ENCODE measurements around the gene KLHL42.

DNA sequence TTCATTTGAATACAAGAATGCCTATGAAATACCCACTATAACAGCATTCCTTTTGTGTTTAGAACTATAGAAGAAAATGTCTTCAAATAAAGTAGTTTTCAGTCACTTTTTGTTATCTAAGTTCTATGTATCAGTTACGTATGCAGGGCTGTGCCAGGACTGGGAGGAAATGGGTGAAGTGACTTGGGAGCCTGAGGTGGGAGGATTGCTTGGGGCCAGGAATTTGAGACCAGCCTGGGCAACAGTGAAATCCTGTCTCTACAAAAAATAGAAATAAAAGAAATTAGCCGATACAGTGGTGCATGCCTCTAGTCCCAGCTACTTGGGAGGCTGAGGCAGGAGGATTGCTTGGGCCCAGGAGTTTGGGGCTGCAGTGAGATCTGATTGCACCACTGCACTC, 22.9 kb downstream of the KLHL42 start:
- TF ChIP-seq, protein P1, sequence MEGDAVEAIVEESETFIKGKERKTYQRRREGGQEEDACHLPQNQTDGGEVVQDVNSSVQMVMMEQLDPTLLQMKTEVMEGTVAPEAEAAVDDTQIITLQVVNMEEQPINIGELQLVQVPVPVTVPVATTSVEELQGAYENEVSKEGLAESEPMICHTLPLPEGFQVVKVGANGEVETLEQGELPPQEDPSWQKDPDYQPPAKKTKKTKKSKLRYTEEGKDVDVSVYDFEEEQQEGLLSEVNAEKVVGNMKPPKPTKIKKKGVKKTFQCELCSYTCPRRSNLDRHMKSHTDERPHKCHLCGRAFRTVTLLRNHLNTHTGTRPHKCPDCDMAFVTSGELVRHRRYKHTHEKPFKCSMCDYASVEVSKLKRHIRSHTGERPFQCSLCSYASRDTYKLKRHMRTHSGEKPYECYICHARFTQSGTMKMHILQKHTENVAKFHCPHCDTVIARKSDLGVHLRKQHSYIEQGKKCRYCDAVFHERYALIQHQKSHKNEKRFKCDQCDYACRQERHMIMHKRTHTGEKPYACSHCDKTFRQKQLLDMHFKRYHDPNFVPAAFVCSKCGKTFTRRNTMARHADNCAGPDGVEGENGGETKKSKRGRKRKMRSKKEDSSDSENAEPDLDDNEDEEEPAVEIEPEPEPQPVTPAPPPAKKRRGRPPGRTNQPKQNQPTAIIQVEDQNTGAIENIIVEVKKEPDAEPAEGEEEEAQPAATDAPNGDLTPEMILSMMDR (conservative IDR thresholded peaks at IDR 0.05; ENCODE audit: low read length) = no peak
- no peak for TF ChIP-seq EZH2phosphoT487 (IDR thresholded peaks at IDR 0.05; ENCODE audit: borderline replicate concordance, low read depth, low read length)
